Caco-2 (cell line): ENCODE measurements around the gene FRZB. TPM values are rescaled to one million over a fixed set of nuclear protein-coding genes. Genes with fewer than 3 reads are reported as not detected.

Experiments
- BruUV-seq: library from RNA; stranded (reverse); fragments of 400-500 nt; replicated peaks from 2 replicates; lab custom pipeline; 2021; lab: Mats Ljungman, UMichigan
- CTCF ChIA-PET: fragments of 300-600 bp; sonication (Branson Sonifier 250); formaldehyde crosslinking; loops from one replicate; lab custom pipeline; 2022; ENCODE audit warnings: antibody characterized with exemption; lab: Charles Lee
- POLR2A ChIA-PET: fragments of 300-600 bp; sonication (Branson Sonifier 250); formaldehyde crosslinking; loops from one replicate; lab custom pipeline; 2022; ENCODE audit warnings: antibody characterized with exemption; lab: Charles Lee
- DNase-seq, 2 experiments: peaks; one replicate each; pipeline versions ENCODE4 v3.0.0 to v3.0.0-alpha.2; 2020 to 2022
- H3K27me3 ChIP-seq: replicated peaks from 2 replicates; pipeline ENCODE4 v1.6.0; 2011; ENCODE audit warnings: low read length; ENCODE audit not compliant: control insufficient read depth, insufficient read depth
- H3K36me3 ChIP-seq: 2 replicates; pipeline ENCODE4 v1.5.1; 2011; ENCODE audit warnings: low read length; ENCODE audit not compliant: control insufficient read depth, insufficient read depth
- H3K4me1 ChIP-seq: fragments of 250-450 bp; sonication (Bioruptor Pico); 2 replicates; pipeline ENCODE4 v1.5.1; 2020; ENCODE audit warnings: mild to moderate bottlenecking
- H3K4me3 ChIP-seq: 2 replicates; pipeline ENCODE4 v1.5.1; 2011; ENCODE audit warnings: low read depth, mild to moderate bottlenecking, control low read depth, low read length
- H3K9me3 ChIP-seq: fragments of 250-450 bp; sonication (Bioruptor Pico); 2 replicates; pipeline ENCODE4 v1.5.1; 2020; ENCODE audit warnings: mild to moderate bottlenecking, moderate library complexity
- H3K27ac Mint-ChIP-seq: one replicate; pipeline ENCODE4 v1.8.0; 2022; ENCODE audit warnings: mixed read lengths; ENCODE audit not compliant: unreplicated experiment
- H3K27me3 Mint-ChIP-seq: one replicate; pipeline ENCODE4 v1.8.0; 2022; ENCODE audit warnings: mixed read lengths; ENCODE audit not compliant: insufficient read depth, unreplicated experiment
- H3K36me3 Mint-ChIP-seq: one replicate; pipeline ENCODE4 v1.8.0; 2022; ENCODE audit warnings: mild to moderate bottlenecking, mixed read lengths; ENCODE audit not compliant: insufficient read depth, unreplicated experiment
- H3K4me1 Mint-ChIP-seq: one replicate; pipeline ENCODE4 v1.8.0; 2022; ENCODE audit warnings: low read depth, mixed read lengths; ENCODE audit not compliant: unreplicated experiment
- H3K4me3 Mint-ChIP-seq: one replicate; pipeline ENCODE4 v1.8.0; 2022; ENCODE audit warnings: mild to moderate bottlenecking, moderate library complexity, mixed read lengths; ENCODE audit not compliant: unreplicated experiment
- H3K9me3 Mint-ChIP-seq: one replicate; pipeline ENCODE4 v1.8.0; 2022; ENCODE audit warnings: mixed read lengths; ENCODE audit not compliant: unreplicated experiment
- intact Hi-C: fragments of 100-400 bp; cut with micrococcal nuclease; formaldehyde crosslinking; loops from one replicate; pipeline ENCODE4 v1.10.0; 2022; ENCODE audit not compliant: unreplicated experiment
- total RNA-seq: library from RNA; stranded (reverse); gene quantifications from 2 replicates; pipeline ENCODE4 v1.2.3, GENCODE V29; 2022
- TF ChIP-seq, protein P1 (sequence below), 2 experiments: fragments of 200-600 bp in 1 of 2; IDR thresholded peaks; 1 replicate in 1 of 2; 2 replicates in 1 of 2; pipeline versions ENCODE4 v1.5.1 to v1.8.0; 2011 to 2022; ENCODE audit warnings: antibody characterized with exemption in 1 of 2, control low read depth in 1 of 2, inconsistent platforms in 1 of 2, low read depth in 1 of 2, low read length in 1 of 2, mild to moderate bottlenecking in 1 of 2, moderate library complexity in 1 of 2; ENCODE audit not compliant: insufficient read depth in 1 of 2, severe bottlenecking in 1 of 2, unreplicated experiment in 1 of 2

The FRZB gene
- total RNA-seq, 1 experiment from 2014 or later, result not detected

- Mint-ChIP-seq H3K9me3 (no peaks in the 10 kb centered on the region), H3K4me3 (no peak overlapping the region), H3K27ac (no peak overlapping the region), H3K4me1 (peaks cover 19% of the 10 kb centered on the region), H3K27me3 (no peaks in the 10 kb centered on the region), H3K36me3 (peaks cover 6% of the 10 kb centered on the region)
- BruUV-seq, result no TSS peak
- ChIA-PET CTCF (no interaction called here), POLR2A (no interaction called here)
- Histone ChIP-seq H3K27me3 (no peaks in the 10 kb centered on the region), H3K4me3 (no peak overlapping the region), H3K36me3 (no peaks in the 10 kb centered on the region), H3K4me1 (peaks cover 17% of the 10 kb centered on the region; the same call in 1 of the 2 replicates), H3K9me3 (no peaks in the 10 kb centered on the region)
- no peak for DNase-seq
- intact Hi-C loops, result loop anchor here (5.0 kb wide), 1 partner anchor 73 kb away; no protein-coding TSS in a partner anchor
- TF ChIP-seq, protein P1, sequence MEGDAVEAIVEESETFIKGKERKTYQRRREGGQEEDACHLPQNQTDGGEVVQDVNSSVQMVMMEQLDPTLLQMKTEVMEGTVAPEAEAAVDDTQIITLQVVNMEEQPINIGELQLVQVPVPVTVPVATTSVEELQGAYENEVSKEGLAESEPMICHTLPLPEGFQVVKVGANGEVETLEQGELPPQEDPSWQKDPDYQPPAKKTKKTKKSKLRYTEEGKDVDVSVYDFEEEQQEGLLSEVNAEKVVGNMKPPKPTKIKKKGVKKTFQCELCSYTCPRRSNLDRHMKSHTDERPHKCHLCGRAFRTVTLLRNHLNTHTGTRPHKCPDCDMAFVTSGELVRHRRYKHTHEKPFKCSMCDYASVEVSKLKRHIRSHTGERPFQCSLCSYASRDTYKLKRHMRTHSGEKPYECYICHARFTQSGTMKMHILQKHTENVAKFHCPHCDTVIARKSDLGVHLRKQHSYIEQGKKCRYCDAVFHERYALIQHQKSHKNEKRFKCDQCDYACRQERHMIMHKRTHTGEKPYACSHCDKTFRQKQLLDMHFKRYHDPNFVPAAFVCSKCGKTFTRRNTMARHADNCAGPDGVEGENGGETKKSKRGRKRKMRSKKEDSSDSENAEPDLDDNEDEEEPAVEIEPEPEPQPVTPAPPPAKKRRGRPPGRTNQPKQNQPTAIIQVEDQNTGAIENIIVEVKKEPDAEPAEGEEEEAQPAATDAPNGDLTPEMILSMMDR (IDR thresholded peaks at IDR 0.05; ENCODE audit: insufficient read depth in 1 of 2, low read depth in 1 of 2, low read length in 1 of 2, severe bottlenecking in 1 of 2, unreplicated experiment in 1 of 2), result no peak
Observed at GRCh38 chr2:182864949-182865570, 1.4 kb downstream of the FRZB start.

- Mint-ChIP-seq H3K36me3 (peaks cover 6% of the 10 kb centered on the region), H3K27me3 (no peaks in the 10 kb centered on the region), H3K4me1 (peaks cover 20% of the 10 kb centered on the region), H3K27ac (no peak overlapping the region), H3K9me3 (no peaks in the 10 kb centered on the region), H3K4me3 (no peak overlapping the region)
- CTCF ChIA-PET, result no interaction called here
- Histone ChIP-seq H3K27me3 (no peaks in the 10 kb centered on the region), H3K9me3 (no peaks in the 10 kb centered on the region), H3K4me3 (no peak overlapping the region), H3K36me3 (no peaks in the 10 kb centered on the region), H3K4me1 (peaks cover 22% of the 10 kb centered on the region; the same call in 1 of the 2 replicates)
- TF ChIP-seq, protein P1 (IDR thresholded peaks at IDR 0.05; ENCODE audit: insufficient read depth in 1 of 2, low read depth in 1 of 2, low read length in 1 of 2, severe bottlenecking in 1 of 2, unreplicated experiment in 1 of 2), result no peak
- intact Hi-C loops, result loop anchor here (5.0 kb wide), 1 partner anchor 71 kb away; no protein-coding TSS in a partner anchor
- BruUV-seq, result no TSS peak
- no peak for DNase-seq
- POLR2A ChIA-PET, result no interaction called here
Observed at GRCh38 chr2:182863642-182864041, 2.8 kb downstream of the FRZB start.

GRCh38 chr2:182862091-182862490, 4.3 kb downstream of the FRZB start:
- CTCF ChIA-PET, result no interaction called here
- no peak overlapping the region for H3K4me3 Mint-ChIP-seq

More at GRCh38 chr2:182862091-182862490, 4.3 kb downstream of the FRZB start:
- BruUV-seq, result no TSS peak
- no peak for DNase-seq
- intact Hi-C loops, result loop anchor here (5.0 kb wide), 1 partner anchor 70 kb away; no protein-coding TSS in a partner anchor
- Histone ChIP-seq H3K9me3 (no peaks in the 10 kb centered on the region), H3K27me3 (no peaks in the 10 kb centered on the region), H3K4me1 (peaks cover 22% of the 10 kb centered on the region; the same call in 1 of the 2 replicates), H3K4me3 (no peak overlapping the region), H3K36me3 (no peaks in the 10 kb centered on the region)
- Mint-ChIP-seq H3K4me1 (peaks cover 20% of the 10 kb centered on the region), H3K27ac (no peak overlapping the region), H3K36me3 (peaks cover 6% of the 10 kb centered on the region), H3K9me3 (no peaks in the 10 kb centered on the region), H3K27me3 (no peaks in the 10 kb centered on the region)
- TF ChIP-seq, protein P1 (IDR thresholded peaks at IDR 0.05; ENCODE audit: insufficient read depth in 1 of 2, low read depth in 1 of 2, low read length in 1 of 2, severe bottlenecking in 1 of 2, unreplicated experiment in 1 of 2), result no peak
- POLR2A ChIA-PET, result no interaction called here
